MCF 10A (cell line): Measurements from ENCODE around the gene PTPRC. TPM values are rescaled to one million over a fixed set of nuclear protein-coding genes. Genes with fewer than 3 reads are reported as not detected.

Source experiments
- BruUV-seq: library from RNA; stranded (reverse); fragments of 400-500 nt; replicated peaks from 2 replicates; lab custom pipeline; 2021; lab: Mats Ljungman, UMichigan
- CTCF ChIA-PET: fragments of 300-600 bp; sonication (Branson Sonifier 250); formaldehyde crosslinking; extraction: SDS; loops from one replicate; lab custom pipeline; 2021; ENCODE audit warnings: antibody characterized with exemption, inconsistent platforms; lab: Yijun Ruan, JAX
- POLR2A ChIA-PET: fragments of 300-600, 350-650 bp; sonication (Branson Sonifier 250); formaldehyde crosslinking; extraction: SDS; loops from one replicate; lab custom pipeline; 2020; ENCODE audit warnings: antibody characterized with exemption, inconsistent platforms; lab: Yijun Ruan, JAX
- DNase-seq: peaks from one replicate; pipeline ENCODE4 v3.0.0-alpha.2; 2018; ENCODE audit not compliant: unreplicated experiment
- H3K27ac Mint-ChIP-seq: one replicate; pipeline ENCODE4 v1.8.0; 2022; ENCODE audit warnings: mild to moderate bottlenecking, low read depth, mixed read lengths; ENCODE audit not compliant: unreplicated experiment
- H3K27me3 Mint-ChIP-seq: one replicate; pipeline ENCODE4 v1.8.0; 2022; ENCODE audit warnings: mixed read lengths; ENCODE audit not compliant: insufficient read depth, unreplicated experiment
- H3K36me3 Mint-ChIP-seq: one replicate; pipeline ENCODE4 v1.8.0; 2022; ENCODE audit warnings: mild to moderate bottlenecking, moderate library complexity, mixed read lengths; ENCODE audit not compliant: insufficient read depth, unreplicated experiment
- H3K4me1 Mint-ChIP-seq: one replicate; pipeline ENCODE4 v1.8.0; 2022; ENCODE audit warnings: mixed read lengths; ENCODE audit not compliant: insufficient read depth, unreplicated experiment
- H3K4me3 Mint-ChIP-seq: one replicate; pipeline ENCODE4 v1.8.0; 2022; ENCODE audit warnings: mild to moderate bottlenecking, moderate library complexity, mixed read lengths; ENCODE audit not compliant: unreplicated experiment
- H3K9me3 Mint-ChIP-seq: one replicate; pipeline ENCODE4 v1.8.0; 2022; ENCODE audit warnings: mixed read lengths; ENCODE audit not compliant: unreplicated experiment
- CTCF ChIP-seq: fragments of 200-600 bp; IDR thresholded peaks from one replicate; pipeline ENCODE4 v1.8.0; 2022; ENCODE audit warnings: antibody characterized with exemption, mild to moderate bottlenecking; ENCODE audit not compliant: unreplicated experiment
- intact Hi-C: fragments of 100-400 bp; cut with micrococcal nuclease; formaldehyde crosslinking; loops from 2 replicates; pipeline ENCODE4 v1.14.1; 2022
- total RNA-seq: library from RNA; stranded (reverse); gene quantifications from 2 replicates; pipeline ENCODE4 v1.2.3, GENCODE V29; 2022

Gene PTPRC
- total RNA-seq, 1 experiment from 2014 or later: not detected

GRCh38 chr1:198717510-198717909, 78.7 kb downstream of the PTPRC start:
- H3K27ac Mint-ChIP-seq: no peak overlapping the region

DNA sequence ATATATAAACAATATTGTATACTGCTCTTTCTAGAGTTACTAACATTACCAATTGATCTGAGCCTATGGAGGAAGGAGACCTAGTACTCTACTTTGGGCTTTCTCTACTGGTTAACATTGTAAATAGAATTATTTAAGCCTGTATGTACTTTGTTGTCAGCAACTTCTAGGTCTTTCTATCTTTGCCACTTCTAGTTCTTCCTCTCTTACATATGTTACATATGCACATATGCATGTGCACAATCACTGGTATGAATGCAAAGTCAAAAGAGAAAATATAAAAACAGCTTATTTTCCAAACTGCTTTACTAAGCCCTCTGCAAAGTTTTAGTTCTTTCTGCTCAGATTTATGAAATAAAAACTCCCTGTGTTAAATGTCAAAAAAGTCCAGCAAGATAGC, 84.3 kb downstream of the PTPRC start:
- Mint-ChIP-seq H3K4me1 (no peaks in the 10 kb centered on the region), H3K36me3 (no peaks in the 10 kb centered on the region), H3K9me3 (no peaks in the 10 kb centered on the region), H3K4me3 (no peak overlapping the region), H3K27me3 (no peaks in the 10 kb centered on the region), H3K27ac (no peak overlapping the region)
- no peak for TF ChIP-seq CTCF
- no TSS peak for BruUV-seq
- ChIA-PET POLR2A (interaction anchor here (0.8 kb wide), 1 partner anchor 8 kb away, joined by 4 read pairs; no protein-coding TSS in a partner anchor), CTCF (interaction anchor here (0.7 to 1.7 kb wide), 3 partner anchors 10 to 793 kb away, joined by 3 to 6 read pairs (median 3); no protein-coding TSS in a partner anchor)
- intact Hi-C loops: no loop called here
- no peak for DNase-seq

More at GRCh38 chr1:198717510-198717909, 78.7 kb downstream of the PTPRC start:
- H3K4me1 Mint-ChIP-seq: peaks cover 5% of the 10 kb centered on the region
- no peaks in the 10 kb centered on the region for H3K27me3 Mint-ChIP-seq
- intact Hi-C loops: no loop called here
- H3K9me3 Mint-ChIP-seq: no peaks in the 10 kb centered on the region
- POLR2A ChIA-PET: interaction anchor here (0.5 to 1.1 kb wide), 3 partner anchors 49 to 453 kb away, joined by 3 to 8 read pairs (median 3); no protein-coding TSS in a partner anchor
- no peak overlapping the region for H3K4me3 Mint-ChIP-seq
- DNase-seq: no peak
- TF ChIP-seq CTCF: no peak
- CTCF ChIA-PET: interaction anchor here (0.6 kb wide), 1 partner anchor 17 kb away, joined by 3 read pairs; no protein-coding TSS in a partner anchor
- H3K36me3 Mint-ChIP-seq: no peaks in the 10 kb centered on the region
- BruUV-seq: no TSS peak

DNA sequence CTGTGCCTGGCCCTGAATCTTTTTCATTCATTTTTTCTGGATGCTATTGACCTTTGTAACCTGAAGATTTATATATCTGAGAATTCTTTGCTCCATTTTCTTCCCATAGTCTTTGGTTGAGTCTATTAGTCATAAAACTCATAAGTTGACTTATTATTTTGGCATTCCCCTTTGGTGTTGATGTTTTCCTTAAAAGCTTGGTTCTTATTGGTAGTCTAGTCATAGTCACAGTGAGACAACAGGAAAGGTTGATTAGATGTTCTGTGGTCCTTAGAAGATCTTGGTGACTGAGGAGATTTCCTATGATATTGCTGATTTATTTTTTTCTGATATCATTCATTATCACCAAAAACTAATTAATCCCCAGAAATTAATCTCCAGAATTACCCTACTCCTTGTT, 86.2 kb downstream of the PTPRC start:
- Mint-ChIP-seq H3K9me3 (no peaks in the 10 kb centered on the region), H3K27me3 (no peaks in the 10 kb centered on the region), H3K36me3 (no peaks in the 10 kb centered on the region), H3K4me1 (no peaks in the 10 kb centered on the region), H3K4me3 (no peak overlapping the region), H3K27ac (no peak overlapping the region)
- no peak for DNase-seq
- intact Hi-C loops: no loop called here
- ChIA-PET POLR2A (no interaction called here), CTCF (no interaction called here)
- BruUV-seq: no TSS peak
- no peak for TF ChIP-seq CTCF

DNA sequence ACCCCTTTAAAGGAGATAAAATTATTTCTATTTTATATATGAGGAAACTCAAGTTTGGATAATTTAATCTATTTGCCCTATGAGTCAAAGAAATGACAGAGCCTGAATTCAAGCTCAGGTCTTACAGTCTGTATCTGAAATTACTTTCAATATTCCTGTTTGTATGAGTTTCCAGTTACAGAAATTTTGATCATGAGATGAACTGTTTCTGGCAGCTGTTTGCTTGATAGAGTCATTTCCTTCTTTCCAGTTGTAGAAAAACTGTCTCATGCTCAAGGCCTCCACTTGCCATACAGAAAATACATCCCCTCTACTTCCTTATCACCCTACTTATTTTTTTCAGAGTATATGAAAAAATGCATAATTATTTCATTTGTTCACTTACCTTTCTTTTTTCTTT, 87.6 kb downstream of the PTPRC start:
- ChIA-PET POLR2A (interaction anchor here (0.6 kb wide), 1 partner anchor 759 kb away, joined by 3 read pairs; no protein-coding TSS in a partner anchor), CTCF (no interaction called here)
- no peak overlapping the region for H3K4me3 Mint-ChIP-seq
- no peak for DNase-seq
- H3K27me3 Mint-ChIP-seq: no peaks in the 10 kb centered on the region
- no peak overlapping the region for H3K27ac Mint-ChIP-seq
- BruUV-seq: no TSS peak
- TF ChIP-seq CTCF: no peak
- no peaks in the 10 kb centered on the region for H3K9me3 Mint-ChIP-seq
- intact Hi-C loops: no loop called here
- H3K4me1 Mint-ChIP-seq: no peaks in the 10 kb centered on the region
- H3K36me3 Mint-ChIP-seq: no peaks in the 10 kb centered on the region
